ENCODE data around the gene MTMR12.

MTMR12 gene

GRCh38 chr5:32276173-32276853, 36.4 kb downstream of the MTMR12 start:
- no peak for DNase-seq (ENCODE audit: extremely low read depth in 1 of 2, low read depth in 1 of 2)

DNA sequence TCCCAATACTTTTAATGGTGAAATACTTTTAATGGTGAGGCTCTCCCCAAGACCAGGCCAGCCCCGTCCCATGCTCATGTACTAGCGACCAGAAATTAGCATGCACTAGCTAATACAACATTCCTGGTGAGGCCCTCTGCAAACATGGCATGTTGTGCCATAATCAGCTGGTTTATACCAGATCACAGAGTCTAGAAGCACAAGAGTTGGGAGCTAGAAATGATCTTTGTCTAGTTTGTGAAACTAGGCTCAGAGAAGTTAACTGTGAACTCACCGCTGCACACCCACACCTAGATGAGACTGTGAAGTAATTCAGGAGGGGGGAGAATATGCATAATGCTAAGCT, 37.4 kb downstream of the MTMR12 start:
- no peak for DNase-seq (ENCODE audit: extremely low read depth in 1 of 2, low read depth in 1 of 2)

GRCh38 chr5:32274548-32275395, 38.0 kb downstream of the MTMR12 start:
- no peak for DNase-seq (ENCODE audit: extremely low read depth in 1 of 2, low read depth in 1 of 2)

DNA sequence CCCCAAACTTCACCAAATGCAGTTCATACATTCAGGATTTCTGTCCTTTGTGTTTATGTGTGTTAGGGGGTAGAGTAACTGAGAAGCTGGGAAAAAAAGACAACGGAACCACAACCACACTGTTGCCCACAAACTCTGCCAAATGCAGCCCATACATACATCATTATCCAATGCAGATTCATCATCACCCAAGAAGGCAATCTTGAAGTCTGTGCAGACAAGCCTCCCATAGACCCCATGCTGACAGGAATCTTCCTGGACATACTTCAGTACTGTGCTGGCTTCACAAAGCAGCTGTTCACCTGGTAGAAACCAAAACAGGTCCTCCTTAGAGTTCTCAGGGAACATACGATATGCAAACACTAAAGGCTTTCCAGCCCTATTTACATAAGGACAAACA, 38.9 kb downstream of the MTMR12 start:
- DNase-seq (ENCODE audit: extremely low read depth in 1 of 2, low read depth in 1 of 2) = no peak

DNA sequence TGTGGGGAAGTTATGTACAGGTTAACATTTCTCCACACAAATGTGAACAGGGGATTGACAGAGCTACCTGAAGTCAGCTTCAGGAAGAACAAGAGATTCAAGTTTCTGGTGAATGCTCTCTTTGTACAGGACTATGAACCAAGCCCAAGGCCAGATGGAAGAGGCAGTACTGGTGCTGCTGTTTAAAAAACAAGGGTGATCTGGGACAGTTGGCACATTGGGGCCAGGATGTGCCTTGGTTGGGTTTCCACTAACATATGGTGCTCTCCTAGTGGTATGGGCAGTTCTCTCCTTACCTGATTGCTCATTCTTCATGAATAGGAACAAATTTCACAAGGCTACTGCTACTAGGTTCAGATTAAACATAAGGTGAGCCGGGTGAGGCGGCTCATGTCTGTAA, 40.0 kb downstream of the MTMR12 start:
- DNase-seq (ENCODE audit: extremely low read depth in 1 of 2, low read depth in 1 of 2) = no peak

- no peak for DNase-seq (ENCODE audit: extremely low read depth in 1 of 2, low read depth in 1 of 2)
Measured at GRCh38 chr5:32270946-32271345, 41.8 kb downstream of the MTMR12 start.

DNA sequence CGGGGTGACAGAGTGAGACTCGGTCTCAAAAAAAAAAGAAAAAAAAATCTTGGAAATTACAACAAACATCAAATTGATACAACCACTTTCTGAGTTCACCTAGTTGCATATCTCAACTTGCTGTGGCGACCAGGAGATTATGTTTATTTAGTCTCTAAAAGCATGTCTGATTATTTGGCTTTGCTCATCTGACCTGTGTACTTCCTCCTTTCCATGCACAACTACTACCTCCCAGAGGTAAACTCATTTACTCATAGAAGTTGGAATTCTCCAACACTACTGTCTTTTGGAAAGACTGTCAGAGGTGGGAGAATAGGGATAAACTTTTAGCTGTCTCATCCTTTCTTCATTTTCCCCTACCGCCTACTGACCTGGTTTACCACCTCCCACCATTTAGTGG, 42.6 kb downstream of the MTMR12 start:
- no peak for DNase-seq (ENCODE audit: extremely low read depth in 1 of 2, low read depth in 1 of 2)

DNA sequence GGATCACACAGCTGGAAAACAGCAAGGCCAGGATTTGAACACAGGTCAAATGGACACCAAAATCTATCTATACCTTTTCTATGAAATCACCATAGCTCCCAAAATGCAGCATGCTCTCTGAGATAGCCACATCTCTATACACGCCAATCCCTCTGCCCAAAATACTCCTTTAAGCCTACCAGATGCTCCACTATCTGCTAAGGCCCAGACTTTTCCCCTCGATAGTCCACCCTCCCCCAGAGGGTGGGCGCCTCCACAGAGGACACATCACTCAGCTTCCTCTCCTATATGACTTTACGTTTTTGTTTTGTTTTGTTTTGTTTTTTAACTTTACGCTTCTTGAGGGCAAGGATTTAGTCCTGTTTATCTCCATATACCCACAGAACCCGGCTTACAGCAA, 46.8 kb downstream of the MTMR12 start:
- DNase-seq (ENCODE audit: extremely low read depth in 1 of 2, low read depth in 1 of 2) = no peak

GRCh38 chr5:32264957-32265572, 47.7 kb downstream of the MTMR12 start:
- no peak for DNase-seq (ENCODE audit: extremely low read depth in 1 of 2, low read depth in 1 of 2)

DNA sequence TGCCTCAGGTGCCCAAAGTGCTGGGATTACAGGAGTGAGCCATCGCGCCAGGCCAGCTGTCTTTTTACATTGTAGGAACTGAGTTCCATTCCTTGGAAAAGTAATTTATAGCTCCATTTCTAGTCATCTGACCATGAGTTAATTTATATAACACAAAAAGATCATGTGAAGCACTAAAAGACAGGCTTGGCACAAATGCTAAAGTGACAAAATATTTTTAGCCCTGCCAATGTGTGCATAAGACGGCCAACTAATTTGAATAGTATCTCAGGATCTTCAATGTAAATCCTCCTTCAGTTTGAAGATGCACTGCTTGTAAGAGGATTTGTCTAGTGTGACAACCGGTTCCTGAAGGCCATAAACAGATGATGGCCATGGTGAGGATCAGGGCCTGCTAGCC, 49.1 kb downstream of the MTMR12 start:
- DNase-seq (ENCODE audit: extremely low read depth in 1 of 2, low read depth in 1 of 2) = no peak

DNA sequence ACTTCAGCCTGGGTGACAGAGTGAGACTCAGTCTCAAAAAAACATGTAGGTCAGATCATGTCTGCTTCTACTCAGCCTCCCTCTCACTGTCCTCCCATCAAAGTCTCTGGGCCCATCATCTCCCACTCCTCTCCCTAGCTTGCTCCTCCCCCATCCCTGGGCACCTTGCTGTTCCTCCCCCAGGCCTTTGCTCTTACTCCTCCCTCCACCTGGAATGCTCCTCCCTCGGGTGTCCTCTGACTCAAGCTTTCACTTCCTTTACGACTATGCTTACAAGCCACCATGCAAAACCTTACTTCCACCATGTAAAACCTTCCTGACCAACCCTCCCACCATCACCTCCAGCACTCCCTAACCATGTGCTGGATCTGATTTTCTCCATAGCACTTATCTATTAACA, 51.5 kb downstream of the MTMR12 start:
- DNase-seq (ENCODE audit: extremely low read depth in 1 of 2, low read depth in 1 of 2) = no peak

DNA sequence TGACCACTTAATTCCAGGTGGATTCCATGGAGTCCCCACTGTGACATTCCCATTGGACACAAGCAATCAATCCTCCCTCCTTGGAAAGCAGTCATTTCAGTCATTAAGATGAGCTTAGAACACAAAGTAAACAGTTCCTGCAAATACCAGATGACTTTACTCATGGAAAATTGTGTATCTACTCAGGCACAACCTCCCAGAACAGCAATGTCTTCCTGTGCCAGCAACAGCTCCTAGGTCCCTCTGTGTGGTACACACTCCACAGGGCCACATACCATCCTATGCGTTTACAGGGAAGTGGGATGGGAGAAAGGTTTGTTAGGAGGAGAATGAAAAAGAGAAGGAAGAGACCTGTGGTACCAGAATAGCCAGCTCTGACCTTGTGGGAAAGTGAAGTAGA, 53.7 kb downstream of the MTMR12 start:
- DNase-seq (ENCODE audit: extremely low read depth in 1 of 2, low read depth in 1 of 2) = no peak

DNA sequence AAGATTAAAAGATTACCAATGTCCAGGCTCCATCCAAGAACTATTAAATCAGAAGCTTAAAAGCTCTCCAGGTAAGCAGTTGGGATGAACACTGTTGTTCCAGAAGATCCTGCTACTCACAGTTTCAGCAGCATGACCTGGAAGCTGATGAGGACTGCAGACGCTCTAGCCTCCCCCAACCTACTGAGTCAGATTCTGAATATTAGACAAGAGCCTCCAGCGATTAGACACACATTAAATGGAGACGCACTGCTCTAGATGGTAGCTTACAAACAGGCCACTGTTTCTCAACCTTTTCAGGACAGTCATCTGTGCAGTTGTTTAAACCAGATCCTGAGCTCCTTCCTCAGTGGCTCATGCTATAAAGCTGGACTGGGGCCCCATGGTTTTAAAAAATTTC, 54.3 kb downstream of the MTMR12 start:
- no peak for DNase-seq (ENCODE audit: extremely low read depth in 1 of 2, low read depth in 1 of 2)

- no peak for DNase-seq (ENCODE audit: extremely low read depth in 1 of 2, low read depth in 1 of 2)
Measured at GRCh38 chr5:32255540-32255900, 57.2 kb downstream of the MTMR12 start.

GRCh38 chr5:32254881-32255539, 57.7 kb downstream of the MTMR12 start:
- no peak for DNase-seq (ENCODE audit: extremely low read depth in 1 of 2, low read depth in 1 of 2)

- no peak for DNase-seq (ENCODE audit: extremely low read depth in 1 of 2, low read depth in 1 of 2)
Measured at GRCh38 chr5:32251871-32252458, 60.8 kb downstream of the MTMR12 start.

DNA sequence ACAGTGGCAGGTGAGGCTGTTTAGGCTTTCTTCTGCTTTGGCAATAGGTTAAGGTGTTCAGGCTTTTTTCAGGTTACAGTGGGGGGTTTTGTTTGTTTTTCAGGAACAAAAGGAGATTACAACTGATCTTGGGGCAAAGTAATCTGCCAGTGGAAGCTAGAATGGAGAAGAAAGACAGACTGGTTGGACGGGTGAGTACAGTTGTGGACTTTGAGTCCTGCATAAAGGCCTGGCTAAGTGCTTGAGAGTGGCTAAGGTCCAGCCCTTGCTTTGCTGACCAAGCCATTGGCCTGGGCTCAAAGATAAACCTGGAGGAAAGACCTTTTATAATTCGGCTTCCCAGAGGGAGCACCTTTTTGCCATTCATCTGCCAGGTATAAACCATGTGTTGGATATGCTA, 63.1 kb downstream of the MTMR12 start:
- DNase-seq (ENCODE audit: extremely low read depth in 1 of 2, low read depth in 1 of 2) = no peak

GRCh38 chr5:32245742-32246141, 67.0 kb downstream of the MTMR12 start:
- no peak for DNase-seq (ENCODE audit: extremely low read depth in 1 of 2, low read depth in 1 of 2)

DNA sequence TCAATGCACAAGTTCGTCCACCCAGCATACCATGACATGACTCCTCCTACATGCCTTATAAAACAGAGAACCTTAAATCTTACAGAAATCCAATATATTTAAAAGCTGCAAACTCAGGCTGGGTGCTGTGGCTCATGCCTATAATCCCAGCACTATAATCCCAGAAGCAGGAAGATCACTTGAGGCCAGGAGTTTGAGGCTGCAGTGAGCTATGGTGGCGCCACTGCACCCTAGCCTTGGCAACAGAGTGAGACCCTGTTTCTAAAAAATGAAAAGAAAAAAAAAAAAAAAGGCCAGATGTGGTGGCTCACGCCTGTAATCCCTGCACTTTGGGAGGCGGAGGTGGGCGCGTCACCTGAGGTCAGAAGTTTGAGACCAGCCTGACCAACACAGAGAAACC, 68.7 kb downstream of the MTMR12 start:
- no peak for DNase-seq (ENCODE audit: extremely low read depth in 1 of 2, low read depth in 1 of 2)

GRCh38 chr5:32241034-32241783, 71.5 kb downstream of the MTMR12 start:
- DNase-seq (ENCODE audit: extremely low read depth in 1 of 2, low read depth in 1 of 2) = no peak

- DNase-seq (ENCODE audit: extremely low read depth in 1 of 2, low read depth in 1 of 2) = no peak
Measured at GRCh38 chr5:32239385-32239784, 73.4 kb downstream of the MTMR12 start.

Data from stimulated activated CD8-positive, alpha-beta memory T cell treated with anti-CD3 and anti-CD28 coated beads, Interleukin-7, amount 100 ng/mL, for 48 hours (primary cell).